ENCODE measurements around the gene ZNF766. TPM values are rescaled to one million over a fixed set of nuclear protein-coding genes. Genes with fewer than 3 reads are reported as not detected.
"Not testable (repeated sequence)": the region's sequence is repeated elsewhere in the genome, so short reads cannot be mapped to it uniquely, and the experiment has no call there.

ZNF766 gene
- polyA plus RNA-seq (2014; cell fraction: cytosol; rRNA removed) = 7.4 and 9.8 TPM in 2 replicates
- polyA plus RNA-seq (2014; cell fraction: nucleus; rRNA removed) = 2.8 and 3.8 TPM in 2 replicates

DNA sequence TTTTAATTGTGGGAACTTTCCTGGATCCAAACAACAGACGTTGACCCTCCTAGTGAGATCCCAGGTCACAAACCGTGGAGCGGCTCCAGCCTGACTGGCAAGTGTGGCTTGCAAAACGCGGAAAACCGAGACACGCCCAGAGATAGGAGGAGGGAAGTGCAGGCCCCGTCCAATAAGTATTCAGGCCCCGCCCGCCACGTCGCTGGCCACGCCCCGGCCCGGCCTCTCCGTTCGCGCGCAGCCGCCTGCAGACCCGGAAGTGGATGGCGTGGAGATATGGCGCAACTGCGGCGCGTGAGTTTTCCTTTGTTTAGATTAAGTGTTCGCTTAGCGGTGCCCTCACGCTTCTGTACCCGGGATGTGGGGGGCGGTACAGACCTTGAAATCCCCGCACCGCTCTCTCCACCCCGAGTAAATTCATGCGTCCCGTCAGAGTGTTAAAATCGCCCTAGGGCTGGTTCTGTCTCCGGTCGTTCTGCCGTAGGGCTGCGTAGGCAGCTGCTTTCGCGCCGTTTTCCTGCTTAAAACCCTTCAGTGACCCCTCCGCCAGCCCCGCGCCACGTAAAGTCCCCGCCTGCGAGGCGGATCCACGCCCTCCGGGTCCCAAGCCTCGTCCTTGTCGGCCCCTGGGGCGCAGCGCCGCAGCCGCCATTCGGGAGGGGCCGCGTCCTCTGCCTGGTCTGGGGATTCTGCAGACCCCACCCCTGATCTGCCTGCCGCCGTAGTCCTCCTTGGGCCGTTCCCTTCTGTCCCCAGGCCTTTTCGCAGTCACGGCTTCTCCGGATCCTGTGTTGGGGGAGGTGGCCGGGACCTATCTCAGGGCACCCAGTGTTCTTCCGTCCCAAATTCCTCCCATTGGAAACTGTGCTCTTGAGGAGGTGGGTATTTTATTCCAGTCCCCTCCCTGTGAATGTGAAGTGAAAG lies at the start of gene ZNF766:
Gene ZNF766, plus strand, starts transcription at position 250 of the 924 bp plus-strand sequence. Its CDS starts 27 bp downstream, at position 277.
- peak; percentile 87 for DNase-seq (ENCODE audit: low spot score)

DNA sequence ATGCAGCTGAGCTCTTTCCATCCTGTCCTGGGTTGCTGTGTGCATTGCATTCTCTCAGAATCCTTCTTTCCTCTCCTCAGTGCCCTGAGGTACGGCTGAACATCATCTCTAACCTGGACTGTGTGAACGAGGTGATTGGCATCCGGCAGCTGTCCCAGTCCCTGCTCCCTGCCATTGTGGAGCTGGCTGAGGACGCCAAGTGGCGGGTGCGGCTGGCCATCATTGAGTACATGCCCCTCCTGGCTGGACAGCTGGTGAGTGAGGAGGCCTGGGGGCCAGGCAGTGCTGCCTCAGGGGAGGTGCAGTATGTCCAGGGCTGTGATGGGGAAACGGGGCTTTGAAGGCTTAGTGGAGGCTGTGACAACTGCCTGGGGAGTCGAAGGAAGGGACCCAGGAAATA lies 49.8 kb upstream of the ZNF766 start:
- no peak for DNase-seq (ENCODE audit: low spot score)

DNA sequence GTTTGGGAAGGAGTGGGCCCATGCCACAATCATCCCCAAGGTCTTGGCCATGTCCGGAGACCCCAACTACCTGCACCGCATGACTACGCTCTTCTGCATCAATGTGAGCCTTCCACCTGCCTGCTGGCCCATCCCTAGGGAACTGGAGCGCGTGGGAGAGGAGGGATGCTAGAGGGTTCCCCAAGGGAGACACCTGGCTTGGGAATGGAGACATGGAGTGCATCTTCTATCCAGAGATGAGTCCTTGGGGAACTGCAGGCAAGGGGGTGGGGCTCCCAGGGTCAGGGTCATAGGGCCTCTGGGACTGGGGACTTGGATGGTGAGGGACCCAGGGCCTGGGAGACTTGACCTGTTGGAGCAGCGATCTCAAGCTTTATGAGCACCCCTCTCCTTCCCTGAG lies 48.4 kb upstream of the ZNF766 start:
- no peak for DNase-seq (ENCODE audit: low spot score)

DNA sequence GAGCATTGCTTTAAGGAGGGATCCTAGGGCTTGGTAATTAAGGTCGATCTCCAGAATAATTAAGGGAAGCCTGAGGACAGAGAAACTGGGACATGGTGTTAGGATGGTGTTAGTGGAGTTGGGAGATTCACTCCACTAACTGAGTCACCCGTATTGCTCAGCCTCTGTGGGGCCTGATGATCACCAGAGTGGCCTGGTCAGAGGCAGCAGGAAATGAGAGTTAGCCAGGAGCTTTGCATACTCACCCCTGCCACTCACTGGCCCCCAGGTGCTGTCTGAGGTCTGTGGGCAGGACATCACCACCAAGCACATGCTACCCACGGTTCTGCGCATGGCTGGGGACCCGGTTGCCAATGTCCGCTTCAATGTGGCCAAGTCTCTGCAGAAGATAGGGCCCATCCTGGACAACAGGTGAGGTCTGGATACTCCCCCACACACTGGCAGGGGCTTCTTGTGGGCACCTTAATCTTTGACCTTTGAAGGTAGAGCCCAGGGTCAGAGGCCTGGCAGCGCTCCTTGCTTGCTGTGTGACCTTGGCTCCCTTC lies 47.5 kb upstream of the ZNF766 start:
- DNase-seq (ENCODE audit: low spot score) = no peak

DNA sequence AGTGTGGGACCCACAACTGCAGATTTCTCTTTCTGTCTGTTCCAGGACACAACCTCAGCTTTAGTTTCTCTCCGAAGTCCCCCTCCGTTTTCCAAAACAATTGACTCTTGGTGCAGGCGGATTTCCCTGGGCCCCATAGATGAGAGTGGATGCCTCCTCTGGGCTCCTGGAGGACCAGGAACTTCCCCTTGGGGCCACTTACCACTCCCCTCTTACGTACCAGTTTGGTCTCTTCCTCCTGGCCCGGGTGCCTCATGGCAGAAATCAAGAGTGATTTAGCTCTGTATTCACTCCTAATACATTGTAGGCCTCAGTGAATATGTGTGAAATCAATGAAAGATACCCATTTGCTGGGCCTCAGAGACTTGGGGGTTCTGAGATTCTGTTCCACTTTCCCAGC lies 45.2 kb upstream of the ZNF766 start:
- DNase-seq (ENCODE audit: low spot score) = no peak

DNA sequence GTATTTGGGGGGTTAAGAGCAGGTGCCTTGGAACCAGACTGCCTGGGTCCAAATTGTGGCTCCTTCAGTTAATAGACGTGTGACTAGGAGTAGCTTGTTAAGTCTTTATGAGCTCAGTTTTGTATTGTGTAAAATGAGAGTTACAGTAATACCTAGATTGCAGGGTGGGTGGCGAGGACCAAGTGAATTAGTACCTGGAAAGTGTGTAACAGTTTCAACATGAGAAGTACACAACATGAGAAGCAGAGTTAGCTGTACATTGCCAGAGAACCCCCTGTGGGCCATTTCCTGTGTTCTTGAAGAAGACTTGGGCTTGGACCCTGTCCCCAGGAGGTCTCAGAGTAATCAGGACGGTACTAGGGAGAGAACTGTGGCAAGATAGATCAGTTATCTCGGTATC lies 42.7 kb upstream of the ZNF766 start:
- DNase-seq (ENCODE audit: low spot score) = no peak

DNA sequence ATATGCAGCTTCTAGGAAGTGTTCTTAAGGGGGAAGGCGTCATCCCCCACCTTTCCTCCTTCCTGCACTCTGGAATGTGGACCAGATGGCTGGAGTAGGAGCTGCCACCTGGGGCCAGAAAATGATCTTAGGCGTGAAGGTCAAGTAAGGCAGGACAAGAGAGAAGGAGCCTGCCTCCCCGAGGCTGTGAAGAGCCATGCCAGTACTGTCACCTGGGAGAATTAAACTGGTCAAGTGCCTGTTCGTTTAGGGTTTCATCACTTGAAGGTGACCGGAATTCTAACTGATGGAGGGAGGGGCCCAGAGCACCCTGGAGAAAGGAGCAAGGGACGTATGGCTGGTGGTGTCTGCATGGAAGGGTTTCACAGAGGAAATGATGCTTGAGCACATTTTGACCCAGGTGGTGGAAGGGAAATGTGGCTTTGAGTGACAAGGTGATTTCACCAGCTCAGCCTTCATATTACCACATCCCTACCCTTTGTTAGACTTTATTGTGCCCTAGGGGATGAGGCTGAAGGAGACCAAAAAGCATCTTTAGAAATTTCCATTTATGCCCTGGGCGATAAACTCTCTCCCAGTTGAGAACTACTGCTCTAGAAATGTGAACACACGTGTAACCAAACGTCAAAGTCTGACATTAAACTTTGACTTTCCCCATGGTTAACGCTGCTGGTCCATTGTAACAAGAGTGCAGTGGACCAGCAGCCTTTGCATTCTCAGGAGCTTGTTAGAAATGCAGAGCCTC lies 42.0 kb upstream of the ZNF766 start:
- no peak for DNase-seq (ENCODE audit: low spot score)

DNA sequence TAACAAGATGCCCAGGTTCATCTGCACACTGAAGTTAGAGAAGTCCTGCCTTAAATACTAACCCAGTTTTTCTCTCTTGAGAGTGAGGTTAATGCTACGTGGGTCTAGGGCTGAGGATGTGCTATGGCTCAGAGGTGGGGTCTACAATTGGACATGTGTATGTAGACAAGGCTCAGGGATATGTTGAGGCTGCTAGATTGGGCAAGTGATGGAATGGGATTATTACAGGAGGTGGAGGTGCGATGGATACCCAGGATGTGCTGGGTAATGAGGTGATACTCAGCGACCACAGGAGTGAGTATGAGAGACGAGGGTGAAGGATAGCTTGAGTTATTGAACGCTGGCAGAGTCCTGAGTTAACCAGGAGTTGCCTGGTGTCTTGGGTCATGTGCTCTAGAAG lies 41.4 kb upstream of the ZNF766 start:
- DNase-seq (ENCODE audit: low spot score) = no peak

DNA sequence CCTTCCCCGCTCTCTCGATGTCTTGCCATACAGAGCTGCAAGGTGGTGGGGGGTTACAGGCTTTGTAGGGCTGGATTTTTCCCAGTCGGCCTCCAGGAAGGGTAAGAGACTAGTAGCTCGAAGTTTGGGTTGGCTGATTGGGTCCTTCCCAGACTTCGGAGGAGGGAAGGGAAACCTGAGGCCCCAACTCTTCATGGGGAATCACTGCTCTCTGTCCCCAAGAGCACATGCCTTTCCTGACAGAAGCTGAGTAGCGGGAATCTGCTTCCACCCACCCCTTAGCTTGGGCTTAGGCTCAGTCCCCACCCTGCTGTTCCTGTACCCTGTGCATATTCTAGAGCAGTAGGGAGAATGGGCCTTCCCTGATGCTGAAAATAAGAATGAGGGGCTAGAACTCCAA lies 39.9 kb upstream of the ZNF766 start:
- no peak for DNase-seq (ENCODE audit: low spot score)

DNA sequence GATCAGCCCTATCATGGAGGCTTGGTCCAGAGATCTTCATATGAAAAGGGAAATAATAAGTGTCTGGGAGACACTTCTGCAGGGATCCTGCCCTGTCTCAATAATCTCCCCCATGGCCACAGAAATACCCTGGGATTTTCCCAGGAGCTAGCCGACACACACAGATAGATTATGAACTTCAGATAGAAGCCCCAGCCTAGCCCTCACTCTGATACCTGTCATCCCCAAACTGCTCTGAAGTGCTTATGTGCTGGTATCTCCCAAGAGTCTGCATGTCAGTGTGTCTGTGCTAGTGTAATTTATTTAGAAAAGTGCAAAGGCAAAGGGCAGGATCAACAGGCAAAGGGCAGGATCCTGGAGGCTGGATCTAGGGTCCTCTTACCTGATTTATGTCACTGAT lies 38.7 kb upstream of the ZNF766 start:
- no peak for DNase-seq (ENCODE audit: low spot score)

DNA sequence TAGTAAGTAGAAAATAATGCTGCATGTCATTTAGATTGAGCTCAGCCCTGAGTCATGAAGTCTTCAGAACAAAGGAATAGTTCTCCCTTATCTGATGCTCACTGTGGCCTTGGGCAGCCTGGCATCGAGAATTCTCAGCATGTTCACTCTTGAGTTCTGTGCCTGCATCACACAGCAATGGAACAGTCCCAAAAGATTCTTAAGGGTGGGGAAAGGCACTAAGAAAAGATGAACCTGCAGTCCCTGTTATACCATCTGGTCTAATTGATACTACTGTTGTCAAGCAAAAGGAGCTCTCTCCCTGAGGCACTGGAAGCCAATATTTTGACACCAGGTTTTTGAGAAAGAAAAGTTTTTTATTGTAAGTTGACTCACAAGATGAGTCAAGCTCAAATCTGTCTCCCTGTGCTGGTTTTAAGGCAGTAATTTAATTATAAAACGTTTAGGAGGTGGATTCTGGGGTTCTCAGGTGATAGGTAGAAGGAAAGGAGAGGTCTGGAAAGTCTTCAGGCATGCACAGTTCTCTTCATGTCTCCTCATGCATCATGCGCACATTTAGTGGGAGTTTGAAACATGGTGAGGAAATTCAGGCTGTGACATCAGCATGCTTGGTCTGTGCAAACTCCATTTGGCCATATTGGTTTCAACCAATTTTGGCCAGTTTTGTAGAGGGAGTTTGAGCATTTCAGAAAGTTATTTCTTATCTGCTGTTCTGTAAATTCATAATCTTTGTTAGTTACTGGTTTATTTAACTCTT lies 38.1 kb upstream of the ZNF766 start:
- DNase-seq (ENCODE audit: low spot score) = no peak

DNA sequence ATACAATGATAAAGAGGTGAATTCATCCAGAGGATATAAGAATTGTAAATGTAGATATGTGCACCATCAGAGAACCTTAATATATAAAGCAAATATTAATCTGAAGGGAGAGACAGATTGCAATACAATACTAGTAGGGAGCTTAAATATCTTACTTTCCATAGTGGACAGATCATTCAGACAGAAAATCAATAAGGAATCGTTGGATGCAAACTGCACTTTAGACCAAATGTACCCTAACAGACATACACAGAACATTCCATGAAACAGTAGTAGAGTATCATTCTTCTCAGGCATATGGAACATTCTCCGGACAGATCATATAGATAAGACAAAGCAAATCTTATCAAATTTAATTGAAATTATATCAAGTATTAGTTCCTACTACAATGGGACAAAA lies 35.0 kb upstream of the ZNF766 start:
- no peak for DNase-seq (ENCODE audit: low spot score)

DNA sequence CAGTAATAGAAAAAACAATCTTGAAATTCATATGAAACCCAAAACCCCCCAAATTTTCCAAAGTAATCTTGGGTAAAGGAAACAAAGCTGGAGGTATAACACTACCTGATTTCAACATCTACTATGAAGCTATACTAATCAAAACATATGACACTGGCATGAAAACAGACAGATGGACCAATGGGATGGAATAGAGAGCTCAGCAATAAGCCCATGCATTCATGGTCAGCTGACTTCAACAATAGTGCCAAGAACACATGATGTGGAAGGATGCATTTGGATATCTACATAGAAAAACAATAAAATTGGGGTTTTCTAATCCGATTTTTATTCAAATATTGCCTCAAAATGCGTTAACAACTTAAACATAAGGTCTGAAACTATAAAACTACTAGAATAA lies 32.2 kb upstream of the ZNF766 start:
- DNase-seq (ENCODE audit: low spot score) = no peak

DNA sequence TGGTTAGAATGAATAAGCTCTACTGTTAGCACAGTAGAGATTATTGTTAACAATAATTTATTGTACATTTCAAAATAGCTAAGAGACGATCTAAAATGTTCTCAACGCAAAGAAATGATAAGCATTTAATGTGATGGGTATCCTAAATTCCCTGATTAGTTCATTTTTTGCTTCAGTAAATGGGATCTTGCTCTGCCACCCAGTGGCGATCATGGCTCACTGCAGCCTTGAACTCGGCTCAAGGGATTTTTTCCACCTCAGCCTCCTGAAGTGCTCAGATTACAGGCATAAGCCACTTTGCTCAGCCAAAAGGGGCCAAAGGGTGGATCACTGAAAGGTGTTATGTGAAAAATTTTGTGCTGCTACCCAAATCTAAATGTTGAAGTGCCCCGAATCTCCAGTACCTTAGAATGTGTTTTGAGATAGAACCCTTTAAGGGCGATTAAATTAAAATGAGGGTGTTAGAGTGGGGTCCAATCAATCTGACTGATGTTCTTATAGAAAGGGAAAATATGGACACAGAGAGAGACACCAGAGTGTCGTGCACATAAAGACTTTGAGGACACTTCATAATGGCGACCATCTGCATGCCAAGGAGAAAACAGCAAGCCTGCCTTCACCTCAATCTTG lies 31.5 kb upstream of the ZNF766 start:
- peak; percentile 46 for DNase-seq (ENCODE audit: low spot score)

DNA sequence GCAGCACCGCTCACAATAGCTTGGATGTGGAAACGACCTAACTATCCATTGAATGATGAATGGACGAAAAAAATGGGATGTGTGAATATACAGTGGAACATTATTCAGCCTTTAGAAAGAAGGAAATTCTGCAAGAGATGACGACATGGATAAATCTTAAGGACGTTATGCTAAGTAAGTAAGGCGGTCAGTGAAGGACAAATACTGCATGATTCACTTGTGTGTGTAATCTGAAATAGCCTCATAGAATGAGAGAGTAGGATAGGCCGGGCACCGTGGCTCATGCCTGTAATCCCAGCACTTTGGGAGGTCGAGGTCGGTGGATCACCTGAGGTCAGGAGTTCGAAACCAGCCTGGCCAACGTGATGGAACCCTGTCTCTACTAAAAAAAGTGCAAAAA lies 25.4 kb upstream of the ZNF766 start:
- DNase-seq (ENCODE audit: low spot score) = no peak

DNA sequence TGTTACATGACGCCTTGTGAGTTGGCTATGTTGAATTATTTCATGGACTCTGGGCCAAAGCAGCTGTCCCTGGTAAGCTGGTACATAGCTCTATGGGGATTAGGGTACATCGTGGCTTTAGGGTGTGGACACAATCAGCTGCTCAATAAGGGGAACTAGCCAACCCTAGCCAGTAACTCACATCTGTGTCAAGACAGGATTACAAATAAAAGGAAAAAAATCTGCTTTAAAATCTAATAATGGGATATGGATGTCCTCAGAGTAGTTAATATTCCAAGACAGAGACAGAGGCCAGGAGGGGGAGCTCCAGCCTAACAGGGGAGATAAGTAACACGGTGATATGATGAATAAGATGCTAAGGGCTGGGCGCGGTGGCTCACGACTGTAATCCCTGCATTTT lies 21.1 kb upstream of the ZNF766 start:
- DNase-seq (ENCODE audit: low spot score) = peak; percentile 24

DNA sequence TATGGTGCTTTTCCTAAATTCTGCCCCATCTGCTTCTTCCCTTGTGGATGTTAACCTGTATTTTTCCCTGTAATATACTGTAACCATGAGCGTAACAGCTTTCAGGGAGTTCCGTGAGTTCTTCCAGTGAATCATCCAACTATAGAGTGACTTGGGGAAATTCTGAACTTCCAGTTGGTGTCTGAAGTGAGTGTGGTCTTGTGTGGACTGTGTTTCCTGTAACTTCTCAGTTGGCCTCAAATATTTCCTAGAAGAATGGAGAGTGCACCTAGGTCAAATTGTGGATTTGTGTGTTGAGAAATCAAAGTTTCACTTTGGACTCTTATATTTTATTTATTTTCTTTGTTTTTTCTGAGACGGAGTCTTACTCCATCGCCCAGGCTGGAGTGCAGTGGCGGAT lies 11.0 kb upstream of the ZNF766 start:
- DNase-seq (ENCODE audit: low spot score) = no peak

DNA sequence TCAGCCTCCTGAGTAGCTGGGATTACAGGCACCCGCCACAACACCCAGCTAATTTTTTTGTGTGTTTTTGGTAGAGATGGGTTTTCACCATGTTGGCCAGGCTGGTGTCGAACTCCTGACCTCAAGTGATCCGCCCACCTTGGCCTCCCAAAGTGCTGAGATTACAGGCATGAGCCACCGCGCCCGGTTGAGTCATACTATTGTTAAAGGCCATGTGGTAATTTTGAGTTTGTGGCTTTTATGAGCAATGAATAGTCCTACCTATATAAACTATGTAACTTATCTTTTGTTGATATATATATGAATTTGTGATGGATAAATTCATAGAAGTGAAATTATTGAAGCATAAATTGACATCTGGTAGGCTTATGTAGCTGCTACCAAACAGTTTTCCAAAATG lies 3.8 kb upstream of the ZNF766 start:
- not testable (repeated sequence) for DNase-seq (ENCODE audit: low spot score)

DNA sequence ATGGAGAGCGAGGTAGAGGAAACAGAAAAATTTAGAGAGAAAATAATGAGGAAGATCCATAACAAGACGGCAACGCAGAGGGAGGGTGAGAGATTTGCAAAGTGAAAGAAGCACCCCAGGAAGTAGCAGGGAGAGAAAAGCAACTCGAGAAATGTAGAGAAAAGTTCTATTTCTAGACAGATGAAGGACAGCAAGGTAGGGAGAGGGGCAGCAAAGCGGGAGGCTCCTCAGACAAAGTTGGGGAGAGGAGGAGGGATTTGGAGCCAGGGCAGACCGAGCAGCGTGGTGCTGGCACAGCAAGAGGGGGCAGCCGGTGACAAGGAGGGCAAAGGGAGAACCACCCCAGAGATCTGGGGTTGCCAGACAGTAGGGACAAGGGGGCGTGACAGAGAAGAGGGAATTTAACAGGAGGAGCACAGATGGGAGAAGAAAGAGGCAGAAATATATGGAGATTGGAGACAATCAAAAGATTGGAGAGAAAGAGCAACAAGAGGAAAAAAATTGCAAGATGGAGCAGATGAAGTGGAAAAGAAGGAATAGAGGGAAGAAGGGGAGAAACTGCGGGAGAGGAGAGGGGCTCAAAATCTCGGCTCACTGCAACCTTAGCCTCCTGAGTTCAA lies 989 bp downstream of the ZNF766 start:
- DNase-seq (ENCODE audit: low spot score) = peak; percentile 2

DNA sequence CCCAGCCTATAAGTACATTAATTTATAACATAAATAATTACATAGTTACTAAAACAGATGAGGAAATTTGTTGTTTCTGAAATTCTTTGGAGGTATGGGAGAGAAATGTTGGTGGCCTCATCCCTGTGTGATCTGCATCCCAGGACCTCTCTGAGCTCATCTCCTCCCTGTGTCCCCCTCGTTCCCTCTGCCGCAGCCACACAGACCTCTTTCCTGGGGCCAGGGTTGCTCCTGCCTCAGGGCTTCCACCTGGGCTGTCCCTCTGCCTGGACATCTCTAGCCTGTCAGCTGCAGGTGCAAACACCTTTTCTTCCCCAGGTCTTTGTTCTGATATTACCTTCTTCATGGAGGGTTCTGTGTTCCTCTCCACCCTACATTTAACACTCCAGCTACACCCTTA lies 3.9 kb downstream of the ZNF766 start:
- DNase-seq (ENCODE audit: low spot score) = no peak

DNA sequence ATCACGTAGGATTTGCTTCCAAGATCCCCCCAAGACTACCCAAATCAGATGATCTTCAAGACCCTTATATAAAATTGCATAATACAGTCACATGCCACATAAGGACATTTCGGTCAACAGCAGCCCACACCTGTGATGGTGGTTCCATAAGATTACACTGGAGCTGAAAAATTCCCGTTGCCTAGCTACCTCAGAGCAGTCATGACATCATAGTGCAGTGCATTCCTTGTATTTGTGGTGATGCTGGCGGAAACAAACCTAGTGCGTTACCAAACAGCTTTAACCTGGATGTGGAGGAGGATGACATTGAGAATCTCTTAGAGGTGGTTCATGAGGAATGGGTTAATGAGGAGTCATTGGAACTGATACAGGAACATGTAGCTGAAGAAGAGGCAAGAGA lies 4.8 kb downstream of the ZNF766 start:
- DNase-seq (ENCODE audit: low spot score) = no peak

Data from SK-N-DZ (cell line).